ENCODE measurements around the gene STYXL2. TPM values are rescaled to one million over a fixed set of nuclear protein-coding genes. Genes with fewer than 3 reads are reported as not detected.
A peak's percentile ranks its signal among the peaks of the same experiment; 100 is the strongest.

Gene STYXL2
- total and polyA plus RNA-seq, 2 donors (not counting 1 experiment from before 2014, with no cell fraction given), result not detected

GRCh38 chr1:167065471-167065870, 28.4 kb upstream of the STYXL2 start:
- Histone ChIP-seq H3K4me1 (ENCODE audit: control insufficient read depth in 2 of 2, insufficient read depth in 2 of 2, low read length in 2 of 2) (peaks cover 0 to 7% of the 10 kb centered on the region in 2 donors), H3K27me3 (replicated peaks in 1 of 4; ENCODE audit: control extremely low read depth in 1 of 4, control insufficient read depth in 3 of 4, insufficient read depth in 4 of 4, low read length in 3 of 4) (no peaks in the 10 kb centered on the region), H3K27ac (ENCODE audit: low read length in 2 of 2) (no peak overlapping the region), H3K9me3 (ENCODE audit: control extremely low read depth in 1 of 3, control insufficient read depth in 2 of 3, insufficient read depth in 1 of 3, low read length in 2 of 3) (no peaks in the 10 kb centered on the region), H2AFZ (ENCODE audit: insufficient read depth, low read depth, low read length, poor library complexity, severe bottlenecking) (no peak overlapping the region), H3K9ac (ENCODE audit: low read length) (no peak overlapping the region), H3K79me2 (ENCODE audit: control insufficient read depth, insufficient read depth, low read length) (no peaks in the 10 kb centered on the region), H4K20me1 (ENCODE audit: control insufficient read depth, insufficient read depth, low read length, poor library complexity, severe bottlenecking) (no peaks in the 10 kb centered on the region), H3K36me3 (replicated peaks in 1 of 2; ENCODE audit: control extremely low read depth in 1 of 2, control insufficient read depth in 1 of 2, extremely low read depth in 1 of 2, insufficient read depth in 2 of 2, low read length in 1 of 2) (no peaks in the 10 kb centered on the region), H3K4me3 (ENCODE audit: control extremely low read depth in 1 of 5, extremely low read depth in 1 of 5, insufficient read depth in 1 of 5, low read depth in 2 of 5, low read length in 4 of 5) (no peak overlapping the region), H3K4me2 (replicated peaks; ENCODE audit: low read depth, low read length, poor library complexity, severe bottlenecking) (no peak overlapping the region)
- Mint-ChIP-seq H3K27me3 (peaks cover 3% of the 10 kb centered on the region), H3K27ac (no peak overlapping the region), H3K9me3 (ENCODE audit: insufficient read depth) (no peaks in the 10 kb centered on the region), H3K4me1 (no peaks in the 10 kb centered on the region), H3K4me3 (no peak overlapping the region)
- ChIA-PET POLR2A (interaction anchor here (1.6 kb wide), 1 partner anchor 155 kb away, joined by 3 read pairs; no protein-coding TSS in a partner anchor), CTCF (interaction anchor here (0.7 to 17.0 kb wide), 12 partner anchors 14 to 467 kb away, joined by 3 to 944 read pairs (median 4); no protein-coding TSS in a partner anchor)
- intact Hi-C loops (cut with micrococcal nuclease), result no loop called here
- no peak for ATAC-seq (ENCODE audit: low read depth)
- TF ChIP-seq, protein P1, sequence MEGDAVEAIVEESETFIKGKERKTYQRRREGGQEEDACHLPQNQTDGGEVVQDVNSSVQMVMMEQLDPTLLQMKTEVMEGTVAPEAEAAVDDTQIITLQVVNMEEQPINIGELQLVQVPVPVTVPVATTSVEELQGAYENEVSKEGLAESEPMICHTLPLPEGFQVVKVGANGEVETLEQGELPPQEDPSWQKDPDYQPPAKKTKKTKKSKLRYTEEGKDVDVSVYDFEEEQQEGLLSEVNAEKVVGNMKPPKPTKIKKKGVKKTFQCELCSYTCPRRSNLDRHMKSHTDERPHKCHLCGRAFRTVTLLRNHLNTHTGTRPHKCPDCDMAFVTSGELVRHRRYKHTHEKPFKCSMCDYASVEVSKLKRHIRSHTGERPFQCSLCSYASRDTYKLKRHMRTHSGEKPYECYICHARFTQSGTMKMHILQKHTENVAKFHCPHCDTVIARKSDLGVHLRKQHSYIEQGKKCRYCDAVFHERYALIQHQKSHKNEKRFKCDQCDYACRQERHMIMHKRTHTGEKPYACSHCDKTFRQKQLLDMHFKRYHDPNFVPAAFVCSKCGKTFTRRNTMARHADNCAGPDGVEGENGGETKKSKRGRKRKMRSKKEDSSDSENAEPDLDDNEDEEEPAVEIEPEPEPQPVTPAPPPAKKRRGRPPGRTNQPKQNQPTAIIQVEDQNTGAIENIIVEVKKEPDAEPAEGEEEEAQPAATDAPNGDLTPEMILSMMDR (IDR thresholded peaks at IDR 0.05), result no peak
- no peak for TF ChIP-seq EZH2 (IDR thresholded peaks at IDR 0.05; ENCODE audit: borderline replicate concordance, insufficient read depth, low read depth, low read length, poor library complexity, severe bottlenecking)
- DNase-seq, result no peak
- WGBS (ENCODE audit: insufficient coverage), result 95% methylated on average over 7 of the region's 8 CpGs

GRCh38 chr1:167066333-167067122, 27.3 kb upstream of the STYXL2 start:
- peaks cover 0 to 7% of the 10 kb centered on the region in 2 donors for H3K4me1 ChIP-seq (ENCODE audit: control insufficient read depth in 2 of 2, insufficient read depth in 2 of 2, low read length in 2 of 2)
- H3K79me2 ChIP-seq (ENCODE audit: control insufficient read depth, insufficient read depth, low read length), result no peaks in the 10 kb centered on the region
- peak; percentile 83 for DNase-seq
- POLR2A ChIA-PET, result no interaction called here
- H3K27me3 ChIP-seq (replicated peaks in 1 of 4; ENCODE audit: control extremely low read depth in 1 of 4, control insufficient read depth in 3 of 4, insufficient read depth in 4 of 4, low read length in 3 of 4), result no peaks in the 10 kb centered on the region
- Mint-ChIP-seq H3K27me3 (no peaks in the 10 kb centered on the region), H3K4me3 (no peak overlapping the region), H3K9me3 (ENCODE audit: insufficient read depth) (no peaks in the 10 kb centered on the region), H3K4me1 (peaks cover 4% of the 10 kb centered on the region), H3K27ac (no peak overlapping the region)
- no peaks in the 10 kb centered on the region for H3K36me3 ChIP-seq (replicated peaks in 1 of 2; ENCODE audit: control extremely low read depth in 1 of 2, control insufficient read depth in 1 of 2, extremely low read depth in 1 of 2, insufficient read depth in 2 of 2, low read length in 1 of 2)
- no peak for TF ChIP-seq EZH2 (IDR thresholded peaks at IDR 0.05; ENCODE audit: borderline replicate concordance, insufficient read depth, low read depth, low read length, poor library complexity, severe bottlenecking)
- TF ChIP-seq, protein P1 (IDR thresholded peaks at IDR 0.05), result peak; percentile 98
- intact Hi-C loops (cut with micrococcal nuclease), result loop anchor here (1.0 to 2.0 kb wide), 7 partner anchors 58 to 490 kb away; partner anchors contain the start of gene POU2F1
- H3K27ac ChIP-seq (ENCODE audit: low read length in 2 of 2), result no peak overlapping the region
- peak overlapping the region in 1 of 5 experiments; percentile 20 for H3K4me3 ChIP-seq (ENCODE audit: control extremely low read depth in 1 of 5, extremely low read depth in 1 of 5, insufficient read depth in 1 of 5, low read depth in 2 of 5, low read length in 4 of 5)
- no peak overlapping the region for H3K9ac ChIP-seq (ENCODE audit: low read length)
- peak overlapping the region; percentile 59 for H2AFZ ChIP-seq (ENCODE audit: insufficient read depth, low read depth, low read length, poor library complexity, severe bottlenecking)
- 12% methylated on average over 24 of the region's 31 CpGs for WGBS (ENCODE audit: insufficient coverage)
- H3K9me3 ChIP-seq (ENCODE audit: control extremely low read depth in 1 of 3, control insufficient read depth in 2 of 3, insufficient read depth in 1 of 3, low read length in 2 of 3), result no peaks in the 10 kb centered on the region
- peak overlapping the region; percentile 71 for H3K4me2 ChIP-seq (replicated peaks; ENCODE audit: low read depth, low read length, poor library complexity, severe bottlenecking)
- CTCF ChIA-PET, result interaction anchor here (0.6 to 1.9 kb wide), 26 partner anchors 11 to 489 kb away, joined by 3 to 8 read pairs (median 4); partner anchors contain the start of gene POU2F1
- no peaks in the 10 kb centered on the region for H4K20me1 ChIP-seq (ENCODE audit: control insufficient read depth, insufficient read depth, low read length, poor library complexity, severe bottlenecking)
- peak; percentile 99 for ATAC-seq (ENCODE audit: low read depth)

All from B cell (primary cell).